Hematopoietic multipotent progenitor cell treated with erythropoietin and hydrocortisone succinate and interleukin-3 and kit ligand, for 4 days (in vitro differentiated cells): ENCODE data around the gene DRG1.
"Not testable (repeated sequence)": the region's sequence is repeated elsewhere in the genome, so short reads cannot be mapped to it uniquely, and the experiment has no call there.

Experiments used
- DNase-seq: peaks from one replicate; pipeline ENCODE4 v3.0.0-alpha.2; 2015

The DRG1 gene

DNA sequence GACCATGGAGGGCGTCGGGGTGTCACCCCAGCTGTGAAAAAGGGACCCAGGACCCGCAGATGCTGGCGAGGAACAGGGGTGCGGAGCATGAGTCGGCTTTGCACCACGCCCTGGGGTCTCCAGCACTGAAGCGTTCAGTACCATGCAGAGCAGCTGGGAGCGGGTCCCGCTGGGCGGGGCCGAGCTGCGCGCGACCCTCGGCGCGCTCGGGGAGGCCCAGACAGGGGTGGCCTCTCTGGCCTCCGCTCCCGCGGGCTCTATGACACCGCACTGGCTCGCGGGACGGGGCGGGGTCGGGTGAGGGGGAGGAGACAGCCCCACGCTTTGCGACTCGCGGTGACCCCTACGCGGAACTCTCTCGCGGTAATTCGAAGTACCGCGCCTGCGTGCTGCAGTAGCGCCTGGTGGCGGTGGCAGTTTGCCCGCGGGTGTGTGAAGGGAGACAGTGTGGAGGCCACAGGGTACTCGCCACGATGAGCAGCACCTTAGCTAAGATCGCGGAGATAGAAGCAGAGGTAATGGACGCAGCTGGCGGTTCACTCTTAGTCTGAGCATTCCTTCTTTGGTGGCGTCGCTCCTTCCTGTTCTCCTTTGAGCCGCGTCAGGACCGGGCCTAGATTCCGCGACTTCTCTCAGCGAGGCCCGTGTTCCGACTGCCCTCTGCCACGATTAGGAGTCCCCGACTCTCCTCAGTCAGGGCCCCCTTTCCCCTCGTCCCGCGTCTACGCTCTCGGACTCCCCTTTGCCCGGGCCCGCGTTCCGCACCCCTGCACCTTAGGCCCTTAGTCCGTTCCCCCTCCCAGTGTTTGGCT lies at the start of gene DRG1:
DRG1 (plus strand) TSS at position 394 of the 812 bp plus-strand sequence; CDS start at position 474, 80 bp downstream.
- peak; percentile 99 for DNase-seq

DNA sequence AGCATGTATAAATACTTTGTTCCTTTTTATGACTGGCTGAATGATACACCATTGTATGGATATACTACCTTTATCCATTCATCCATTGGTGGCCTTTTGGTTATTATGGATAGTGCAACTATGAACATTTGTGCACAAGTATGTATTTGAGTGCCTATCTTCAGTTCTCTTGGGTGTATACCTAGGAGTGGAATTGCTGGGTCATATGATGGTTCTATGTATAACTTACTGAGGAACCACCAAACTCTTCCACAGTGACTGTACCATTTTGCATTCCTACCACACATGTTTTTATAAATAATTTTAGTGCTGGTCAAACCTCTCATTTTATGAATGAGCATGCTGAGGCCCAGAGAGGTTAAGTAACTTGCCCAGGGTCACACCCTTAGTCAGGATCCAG lies 49.4 kb upstream of the DRG1 start:
- no peak for DNase-seq

DNA sequence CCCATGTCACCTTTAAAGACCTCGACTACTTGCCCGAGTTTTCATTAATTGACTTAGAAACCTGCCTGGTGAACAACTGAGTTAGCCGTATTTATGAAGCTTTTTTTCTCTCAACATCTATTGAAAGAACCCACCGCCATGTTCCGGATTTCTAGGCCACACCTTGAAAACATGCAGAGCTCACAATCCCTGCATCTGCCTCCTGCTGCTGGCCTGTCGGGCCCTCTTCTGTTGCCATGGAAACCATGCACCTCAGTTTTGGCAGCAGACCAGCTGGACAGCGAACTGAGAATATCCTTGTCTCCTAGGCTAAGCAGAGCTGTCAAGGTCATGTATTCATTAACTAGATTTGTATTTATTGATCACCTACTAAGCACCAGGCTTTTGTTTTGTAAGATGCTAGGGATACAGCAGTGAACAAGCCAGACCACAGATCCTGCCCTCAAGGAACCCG lies 49.0 kb upstream of the DRG1 start:
- peak; percentile 37 for DNase-seq

DNA sequence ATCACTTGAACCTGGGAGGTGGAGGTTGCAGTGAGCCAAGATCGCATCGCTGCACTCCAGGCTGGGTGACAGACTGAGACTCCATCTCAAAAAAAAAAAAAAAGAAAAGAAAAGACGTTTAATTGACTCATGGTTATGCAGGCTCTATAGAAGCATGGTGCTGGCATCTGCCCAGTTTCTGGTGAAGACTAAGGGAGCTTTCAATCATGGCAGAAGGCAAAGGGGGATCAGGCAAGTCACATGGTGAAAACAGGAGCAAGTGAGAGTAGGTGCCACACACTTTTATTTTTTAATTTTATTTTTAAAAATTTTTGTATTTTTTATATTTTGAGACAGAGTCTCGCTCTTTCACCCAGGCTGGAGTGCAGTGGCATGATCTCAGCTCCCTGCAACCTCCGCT lies 44.9 kb upstream of the DRG1 start:
- no peak for DNase-seq

DNA sequence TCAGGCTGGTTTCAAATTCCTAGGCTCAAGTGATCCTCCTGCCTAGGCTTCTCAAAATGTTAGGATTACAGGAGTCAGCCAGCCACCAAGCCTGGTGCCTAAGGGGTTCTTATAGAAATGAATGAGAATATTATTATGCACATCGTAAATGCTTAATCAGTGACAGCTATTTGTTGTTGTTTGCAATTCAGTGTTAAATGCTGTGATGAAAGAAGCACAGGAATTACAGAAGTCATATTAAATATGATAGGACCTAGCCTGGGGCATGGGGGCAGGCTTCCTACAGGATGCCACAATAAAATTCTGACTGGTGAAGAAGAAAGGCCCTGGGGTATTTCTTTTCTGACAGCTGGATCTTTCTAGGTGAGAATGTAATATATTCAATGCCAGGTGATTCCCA lies 39.4 kb upstream of the DRG1 start:
- DNase-seq, result no peak

GRCh38 chr22:31361743-31362142 lies 37.7 kb upstream of the DRG1 start:
- no peak for DNase-seq

DNA sequence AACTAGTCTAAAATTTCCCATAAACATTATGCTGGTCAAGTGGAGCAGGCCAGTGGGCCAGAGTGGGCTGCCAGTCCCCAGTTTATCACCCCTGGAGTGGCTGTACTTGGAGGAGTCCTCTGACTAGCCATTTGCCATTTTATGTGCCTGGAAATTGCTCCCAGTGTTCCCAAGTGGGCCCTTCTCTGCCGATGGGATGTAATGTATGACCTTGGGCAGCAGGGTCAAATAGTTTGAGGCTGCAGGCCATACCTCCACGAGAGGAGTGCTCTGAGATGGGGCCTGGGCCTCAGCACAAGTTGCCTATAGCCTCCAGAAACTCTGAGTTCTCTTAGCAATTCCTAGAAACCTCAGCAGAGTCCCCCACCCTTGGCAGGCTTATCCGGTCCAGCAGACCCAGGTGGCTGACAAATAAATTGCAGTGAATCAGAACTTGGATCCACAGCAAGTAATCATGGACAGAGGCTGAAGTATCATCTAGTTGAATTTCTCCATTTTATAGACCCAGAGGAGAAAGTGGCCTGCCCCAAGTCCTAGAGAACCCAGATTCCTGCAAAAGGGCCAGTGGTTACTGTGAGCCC lies 35.4 kb upstream of the DRG1 start:
- DNase-seq, result no peak

DNA sequence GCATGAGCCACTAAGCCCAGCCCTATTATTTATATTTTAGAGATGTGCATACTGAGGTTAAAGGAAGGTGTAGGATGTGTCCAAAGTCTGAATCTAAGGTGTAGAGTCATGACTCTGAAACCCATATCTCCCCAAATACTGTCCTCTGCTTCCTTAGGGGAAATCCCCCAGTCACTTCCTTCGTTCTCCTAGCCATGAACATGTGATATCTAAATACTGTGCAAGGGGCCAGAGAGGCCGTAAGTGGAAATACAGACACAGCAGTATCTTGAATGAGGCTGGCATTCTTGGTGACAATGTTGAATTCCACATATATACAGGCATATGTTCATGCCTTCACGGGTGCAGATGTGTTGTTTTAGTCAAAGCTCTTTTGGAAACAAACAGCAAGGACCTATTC lies 32.0 kb upstream of the DRG1 start:
- DNase-seq, result no peak

GRCh38 chr22:31377612-31378011 lies 21.8 kb upstream of the DRG1 start:
- DNase-seq, result no peak

GRCh38 chr22:31378123-31378522 lies 21.3 kb upstream of the DRG1 start:
- DNase-seq, result no peak

GRCh38 chr22:31378651-31379050 lies 20.8 kb upstream of the DRG1 start:
- DNase-seq, result not testable (repeated sequence)

DNA sequence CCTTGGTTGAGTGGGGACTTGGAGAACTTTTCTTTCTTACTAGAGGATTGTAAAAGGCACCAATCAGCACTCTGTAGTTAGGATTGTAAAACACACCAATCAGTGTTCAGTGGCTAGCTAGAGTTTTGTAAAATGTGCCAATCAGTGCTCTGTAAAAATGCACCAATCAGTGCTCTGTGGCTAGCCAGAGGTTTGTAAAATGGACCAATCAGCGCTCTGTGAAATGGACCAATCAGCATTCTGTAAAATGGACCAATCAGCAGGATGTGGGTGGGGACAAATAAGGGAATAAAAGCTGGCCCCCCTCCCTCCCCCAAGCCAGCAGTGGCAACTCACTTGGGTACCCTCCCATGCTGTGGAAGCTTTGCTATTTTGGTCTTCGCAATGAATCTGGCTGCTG lies 5.5 kb upstream of the DRG1 start:
- no peak for DNase-seq

DNA sequence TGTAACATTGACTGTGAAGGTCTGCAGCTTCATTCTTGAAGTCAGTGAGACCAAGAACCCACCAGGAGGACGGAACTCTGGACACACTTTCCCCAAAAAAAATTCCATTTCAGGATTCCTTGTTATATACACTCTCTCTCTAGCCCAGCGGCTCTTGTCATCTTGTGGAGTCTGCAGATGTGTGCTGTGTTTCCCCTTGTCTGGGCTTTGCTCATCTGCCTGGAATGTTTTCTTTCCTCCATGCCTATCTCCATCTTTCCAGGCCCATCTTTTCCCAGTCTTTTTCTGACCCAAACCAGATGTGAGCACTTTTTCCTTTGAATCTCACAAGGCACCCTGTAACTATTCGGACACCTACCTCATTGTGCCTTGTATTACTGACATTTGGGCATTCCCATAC lies 5.1 kb upstream of the DRG1 start:
- no peak for DNase-seq

DNA sequence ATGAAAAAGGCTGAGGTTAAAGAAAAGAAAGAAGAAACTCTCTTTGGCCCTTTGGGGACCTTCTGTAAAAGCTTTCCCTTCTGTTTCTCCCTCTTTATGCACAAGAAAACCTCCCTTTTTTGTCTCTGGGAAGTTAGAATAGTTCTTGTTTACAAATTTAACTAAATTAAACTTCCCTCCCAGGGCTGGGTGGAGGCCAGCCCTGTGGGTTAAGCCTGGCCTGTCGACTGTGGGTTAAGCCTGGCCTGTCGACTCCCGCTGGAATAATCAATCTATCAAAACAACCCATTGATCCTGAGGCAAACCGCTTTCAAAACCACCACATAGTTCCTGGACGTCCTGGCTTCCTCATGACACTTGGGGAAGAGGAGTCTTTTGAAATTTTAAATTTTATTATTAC lies 1.2 kb upstream of the DRG1 start:
- DNase-seq, result no peak

DNA sequence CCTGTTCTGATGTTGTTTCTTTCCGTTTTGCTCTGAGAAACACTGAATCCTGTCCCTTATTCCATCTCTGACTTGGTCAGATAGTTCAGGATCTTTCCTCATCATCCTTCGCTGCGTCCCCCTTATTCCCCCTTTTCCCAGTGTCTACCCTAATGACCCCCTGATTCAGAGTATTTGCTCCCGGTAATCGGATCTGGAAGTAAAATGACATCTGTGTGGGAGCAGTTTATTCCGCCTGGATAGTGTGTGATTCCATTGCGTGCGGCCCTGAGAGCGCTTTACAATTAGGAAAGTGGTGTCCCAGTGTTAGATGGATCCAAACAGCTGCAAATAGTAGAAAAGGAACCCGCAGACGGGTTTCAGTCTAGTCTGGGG lies 606 bp downstream of the DRG1 start:
- peak; percentile 12 for DNase-seq

- DNase-seq, result not testable (repeated sequence)
Measured at GRCh38 chr22:31402350-31402749, 2.9 kb downstream of the DRG1 start.

DNA sequence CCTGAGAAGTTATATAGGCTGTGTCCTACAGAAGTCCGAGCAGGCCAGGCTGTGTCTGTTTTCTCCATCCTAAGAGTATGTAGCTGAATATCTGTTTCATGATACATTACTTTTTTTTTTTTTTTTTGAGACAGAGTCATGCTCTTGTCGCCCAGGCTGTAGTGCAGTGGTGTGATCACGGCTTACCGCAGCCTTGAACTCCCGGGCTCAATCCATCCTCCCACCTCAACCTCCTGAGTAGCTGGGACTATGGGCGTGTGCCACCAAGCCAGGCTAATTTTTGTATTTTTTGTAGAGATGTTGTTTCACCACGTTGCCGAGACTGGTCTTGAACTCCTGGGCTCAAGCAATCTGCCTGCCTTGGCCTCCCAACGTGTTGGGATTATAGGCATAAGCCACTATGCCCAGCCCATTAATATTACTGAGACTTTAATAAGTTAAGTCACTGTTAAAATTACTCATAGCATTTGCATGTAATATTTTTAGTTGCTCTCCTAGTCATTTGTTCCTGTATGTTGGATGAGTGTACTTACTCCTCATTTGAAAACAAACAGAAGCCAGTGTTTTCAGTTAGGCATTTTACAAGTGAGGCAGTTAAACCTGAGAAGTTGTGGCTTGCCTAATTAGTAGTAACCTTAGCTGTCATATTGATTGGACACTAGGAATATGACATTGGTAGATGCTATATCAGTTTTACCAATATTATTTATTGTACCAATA lies 26.1 kb downstream of the DRG1 start:
- DNase-seq, result no peak

GRCh38 chr22:31431950-31432349 lies 32.5 kb downstream of the DRG1 start:
- DNase-seq, result no peak

DNA sequence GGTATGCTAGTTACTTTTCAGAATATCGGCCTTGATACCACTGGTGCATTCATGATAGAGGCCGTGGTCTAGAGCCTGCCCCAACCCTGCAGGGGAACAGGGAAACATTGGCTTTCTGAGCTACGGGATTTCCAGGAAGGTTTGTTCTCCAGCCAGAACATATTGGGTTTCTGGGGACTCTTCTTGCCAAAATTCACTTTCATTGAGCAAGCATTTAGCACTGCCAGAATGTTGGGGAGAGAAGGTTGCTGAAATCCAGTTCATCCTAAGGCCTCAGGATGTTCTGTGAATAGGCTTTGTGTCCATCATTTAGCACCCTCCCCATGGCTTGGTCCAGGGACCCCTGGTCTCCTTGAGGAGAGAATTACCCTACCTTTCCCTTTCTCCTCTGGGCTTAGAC lies 36.7 kb downstream of the DRG1 start:
- no peak for DNase-seq

DNA sequence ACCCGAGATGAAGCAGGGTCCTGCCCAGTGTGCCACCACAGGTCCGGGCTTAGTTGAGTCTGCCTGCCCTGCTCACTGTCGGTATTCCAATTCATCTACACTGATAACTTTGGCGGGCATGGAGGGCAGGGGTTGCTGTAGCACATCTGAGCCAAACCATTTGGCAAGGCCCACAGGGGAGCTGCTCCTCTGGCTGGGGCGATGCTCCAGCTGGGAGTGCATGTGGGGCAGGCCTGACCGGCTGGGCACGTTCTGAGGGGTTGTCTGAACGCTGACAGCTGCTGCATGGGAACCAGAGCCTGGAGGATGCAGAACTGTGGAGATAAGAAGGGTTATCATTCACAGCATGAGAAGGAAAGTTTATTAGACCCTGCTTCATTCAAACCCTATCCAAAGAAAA lies 40.4 kb downstream of the DRG1 start:
- peak; percentile 22 for DNase-seq

- DNase-seq, result no peak
Measured at GRCh38 chr22:31440681-31441080, 41.3 kb downstream of the DRG1 start.

DNA sequence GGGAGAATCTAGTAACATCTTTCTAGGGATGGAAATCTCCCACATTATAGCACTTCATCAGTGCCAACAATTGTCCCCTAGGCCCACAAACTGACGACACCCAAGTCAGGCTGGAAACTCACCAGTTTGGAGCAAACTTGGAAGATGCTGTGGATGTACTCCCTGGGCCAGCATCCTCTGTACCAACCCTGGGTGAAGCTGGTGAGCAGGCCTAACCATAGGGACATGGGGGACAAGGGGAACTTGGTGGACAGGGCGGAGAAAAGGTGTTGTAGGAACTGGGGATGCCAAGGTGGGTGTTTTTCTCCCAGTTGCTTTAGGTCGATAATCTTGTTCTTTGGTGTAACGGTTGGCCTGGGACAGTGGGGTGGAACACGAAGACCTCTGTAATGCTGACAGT lies 42.2 kb downstream of the DRG1 start:
- DNase-seq, result no peak

DNA sequence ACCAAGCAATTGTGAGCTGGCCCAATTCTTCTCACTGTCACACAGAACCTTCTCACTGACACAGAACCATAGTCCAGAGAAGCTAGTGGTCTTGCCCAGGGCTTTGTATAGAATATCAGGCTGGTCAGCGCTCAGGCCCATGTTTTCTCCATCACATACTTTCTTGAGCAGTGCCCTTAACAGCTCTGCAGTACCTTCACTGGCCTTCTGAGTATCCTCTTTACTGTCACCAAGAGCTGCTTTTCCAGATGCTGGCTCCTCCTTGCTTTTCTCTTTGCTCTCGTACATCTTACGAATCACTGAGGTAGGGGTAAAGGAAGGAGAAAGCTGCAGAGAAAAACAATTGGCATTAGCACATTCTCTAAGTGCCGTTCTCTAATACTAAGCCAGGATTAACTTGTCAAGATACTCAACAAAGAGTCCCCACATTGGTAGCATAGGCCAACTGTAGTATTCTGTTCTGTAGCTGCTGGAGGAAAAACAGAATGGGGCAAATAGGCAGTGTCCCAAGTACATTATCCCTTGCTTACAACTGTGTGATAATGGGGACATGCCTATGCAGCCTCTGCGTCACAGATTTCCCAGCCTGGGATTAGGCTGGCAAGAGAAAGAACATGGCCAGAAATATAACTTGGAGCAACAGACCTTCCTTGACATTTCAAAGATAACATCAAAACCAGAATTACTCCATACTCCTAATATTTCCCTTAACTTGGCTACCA lies 43.5 kb downstream of the DRG1 start:
- DNase-seq, result no peak
